A549 (cell line): ENCODE results near the gene PCDHA1. TPM values are rescaled to one million over a fixed set of nuclear protein-coding genes. Genes with fewer than 3 reads are reported as not detected.

Experiments
- ATAC-seq, 2 experiments: fragments of 200-7000 bp in 1 of 2; fragments of >200 bp in 1 of 2; cut with Nextera tagmentation in 1 of 2; cut with Tn5 transposase in 1 of 2; 3 replicates each; pipeline versions ENCODE4 v1.8.0 to v1.9.1; 2018 to 2020; ENCODE audit warnings: mild to moderate bottlenecking in 1 of 2, moderate library complexity in 1 of 2
- CTCF ChIA-PET: fragments of 300-600 bp; sonication (Branson Sonifier 250); formaldehyde crosslinking; extraction: SDS; loops from one replicate; lab custom pipeline; 2021; ENCODE audit warnings: antibody characterized with exemption, inconsistent platforms; lab: Yijun Ruan, JAX
- POLR2A ChIA-PET: fragments of 350-600 bp; formaldehyde crosslinking; extraction: SDS; loops from one replicate; lab custom pipeline; 2021; ENCODE audit warnings: antibody characterized with exemption, inconsistent platforms; lab: Yijun Ruan, JAX
- DNase-seq, 2 experiments: peaks; one replicate each; pipeline versions ENCODE4 v3.0.0 to v3.0.0-alpha.2; 2011 to 2016; ENCODE audit warnings: low read depth in 1 of 2, low spot score in 1 of 2
- FAIRE-seq: peaks from 2 replicates; lab custom pipeline; 2011; peaks lifted over from hg19 to GRCh38; lab: Jason Lieb, UNC
- H3K27ac ChIP-seq, 2 experiments: fragments of >200 bp; sonication (Bioruptor Twin); formaldehyde crosslinking; 3 replicates each; pipeline ENCODE4 v1.5.1; 2016 to 2017
- H3K4me1 ChIP-seq: fragments of >200 bp; sonication (Bioruptor Twin); formaldehyde crosslinking; 3 replicates; pipeline ENCODE4 v1.6.1; 2016
- H3K4me2 ChIP-seq: fragments of >200 bp; sonication (Bioruptor Twin); formaldehyde crosslinking; 3 replicates; pipeline ENCODE4 v1.6.1; 2016
- H3K4me3 ChIP-seq: fragments of >200 bp; sonication (Bioruptor Twin); formaldehyde crosslinking; 3 replicates; pipeline ENCODE4 v1.5.1; 2016
- H3K9me3 ChIP-seq: fragments of >200 bp; sonication (Bioruptor Twin); formaldehyde crosslinking; 3 replicates; pipeline ENCODE4 v1.6.1; 2016
- CBX8 ChIP-seq: fragments of 200-600 bp; sonication (generic); IDR thresholded peaks from 2 replicates; pipeline ENCODE4 v1.6.1; 2016
- CEBPB ChIP-seq, 2 experiments: fragments of >200 bp in 1 of 2; sonication (Bioruptor Twin) in 1 of 2; formaldehyde crosslinking in 1 of 2; IDR thresholded peaks; 2 replicates each; pipeline ENCODE4 v1.6.1; 2012 to 2016
- CHD4 ChIP-seq: fragments of 200-600 bp; sonication (generic); IDR thresholded peaks from 2 replicates; pipeline ENCODE4 v1.6.1; 2016; ENCODE audit warnings: antibody characterized with exemption, mild to moderate bottlenecking, borderline replicate concordance
- EP300 ChIP-seq, 2 experiments: fragments of >200 bp; sonication (Bioruptor Twin); formaldehyde crosslinking; IDR thresholded peaks; 2 replicates in 1 of 2; 3 replicates in 1 of 2; pipeline ENCODE4 v1.6.1; 2016 to 2017
- HDAC2 ChIP-seq: fragments of 200-600 bp; sonication (generic); IDR thresholded peaks from 2 replicates; pipeline ENCODE4 v1.6.1; 2016
- HOXB13 ChIP-seq: fragments of 250-450 bp; sonication (Bioruptor Pico); IDR thresholded peaks from 2 replicates; pipeline ENCODE4 v1.5.0; 2020; ENCODE audit warnings: low read depth, mild to moderate bottlenecking, moderate library complexity
- HOXB5 ChIP-seq: fragments of 250-450 bp; sonication (Bioruptor Pico); IDR thresholded peaks from 2 replicates; pipeline ENCODE4 v1.5.0; 2020; ENCODE audit warnings: mild to moderate bottlenecking, moderate library complexity
- JUN ChIP-seq, 2 experiments: fragments of >200 bp; sonication (Bioruptor Twin); formaldehyde crosslinking; IDR thresholded peaks; 2 replicates in 1 of 2; 3 replicates in 1 of 2; pipeline ENCODE4 v1.6.1; 2016 to 2017
- MYC ChIP-seq: IDR thresholded peaks from 2 replicates; pipeline ENCODE4 v1.6.1; 2012; ENCODE audit warnings: mild to moderate bottlenecking, inconsistent platforms, low read length, improper control_type of control experiment, borderline replicate concordance
- NPAS2 ChIP-seq: fragments of 250-450 bp; sonication (Bioruptor Pico); IDR thresholded peaks from 2 replicates; pipeline ENCODE4 v1.8.0; 2022; ENCODE audit warnings: mild to moderate bottlenecking, moderate library complexity, borderline replicate concordance
- PBX3 ChIP-seq: IDR thresholded peaks from 2 replicates; pipeline ENCODE4 v1.6.1; 2012
- PHF8 ChIP-seq: fragments of 200-600 bp; sonication (generic); IDR thresholded peaks from 2 replicates; pipeline ENCODE4 v1.6.1; 2016; ENCODE audit warnings: low read depth, mild to moderate bottlenecking, antibody characterized with exemption, moderate library complexity, borderline replicate concordance
- POLR2A ChIP-seq: IDR thresholded peaks from 2 replicates; pipeline ENCODE4 v1.6.1; 2012; ENCODE audit warnings: mild to moderate bottlenecking, low read length
- POLR2AphosphoS2 ChIP-seq: conservative IDR thresholded peaks from 2 replicates; pipeline ENCODE4 v1.6.1; 2012; ENCODE audit warnings: low read length, improper control_type of control experiment, inconsistent platforms
- RAD21 ChIP-seq, 2 experiments: fragments of >200 bp in 1 of 2; sonication (Bioruptor Twin) in 1 of 2; formaldehyde crosslinking in 1 of 2; IDR thresholded peaks in 1 of 2; conservative IDR thresholded peaks in 1 of 2; 2 replicates in 1 of 2; 3 replicates in 1 of 2; pipeline ENCODE4 v1.6.1; 2012 to 2018; ENCODE audit warnings: inconsistent platforms in 1 of 2
- RCOR1 ChIP-seq: fragments of 150-350 bp; IDR thresholded peaks from 2 replicates; pipeline ENCODE4 v1.6.1; 2014; ENCODE audit warnings: antibody characterized with exemption, low read length, low read depth
- SMC3 ChIP-seq: fragments of >200 bp; sonication (Bioruptor Twin); formaldehyde crosslinking; IDR thresholded peaks from 3 replicates; pipeline ENCODE4 v1.6.1; 2018; ENCODE audit warnings: inconsistent platforms
- SREBF2 ChIP-seq: fragments of 450-650 bp; IDR thresholded peaks from 2 replicates; pipeline ENCODE4 v1.6.1; 2014; ENCODE audit warnings: mild to moderate bottlenecking, moderate library complexity
- TP53 ChIP-seq: fragments of 250-450 bp; sonication (Bioruptor Pico); IDR thresholded peaks from 2 replicates; pipeline ENCODE4 v1.5.0; 2021; ENCODE audit warnings: mild to moderate bottlenecking, moderate library complexity
- ZC3H11A ChIP-seq: fragments of 450-650 bp; IDR thresholded peaks from 2 replicates; pipeline ENCODE4 v1.6.1; 2014; ENCODE audit warnings: antibody characterized with exemption, mild to moderate bottlenecking
- ZFP36 ChIP-seq: fragments of 450-650 bp; IDR thresholded peaks from 2 replicates; pipeline ENCODE4 v1.6.1; 2014; ENCODE audit warnings: borderline replicate concordance; ENCODE audit not compliant: partially characterized antibody
- WGBS: methylation state at CpG from one replicate; pipeline ENCODE4 v1.1.6; 2017; ENCODE audit errors: missing lambda C conversion rate; 5-methylcytosine and 5-hydroxymethylcytosine counted together
- polyA plus RNA-seq, 4 experiments: library from polyadenylated mRNA; depleted of rRNA in 3 of 4; stranded (reverse); fragments of >200 nt; fragmentation: RNase III in 1 of 4; extraction: RNeasy Plus Mini Kit Qiagen cat#74134 plus additional on column Dnase treatment in 1 of 4; gene quantifications; 2 replicates in 3 of 4; 3 replicates in 1 of 4; pipeline ENCODE4 v1.2.3, GENCODE V29; 2011 to 2017
- TF ChIP-seq, protein P1 (sequence below): fragments of >200 bp; sonication (Bioruptor Twin); formaldehyde crosslinking; IDR thresholded peaks from 2 replicates; pipeline ENCODE4 v1.6.1; 2016
- TF ChIP-seq, protein P2 (sequence below): IDR thresholded peaks from 2 replicates; pipeline ENCODE4 v1.6.1; 2012
- TF ChIP-seq, protein P3 (sequence below): fragments of 150-350 bp; IDR thresholded peaks from 2 replicates; pipeline ENCODE4 v1.6.1; 2014; ENCODE audit warnings: low read depth, mild to moderate bottlenecking, low read length
- TF ChIP-seq, protein P4 (sequence below): fragments of 200-600 bp; sonication (generic); IDR thresholded peaks from 2 replicates; pipeline ENCODE4 v1.6.1; 2016; ENCODE audit warnings: antibody characterized with exemption, mild to moderate bottlenecking, moderate library complexity

Gene PCDHA1
- polyA plus RNA-seq, 2 of the 4 experiments (the other 2 are of a cell fraction) = 0.13 to 0.52 TPM

GRCh38 chr5:140989254-140990020, 203.5 kb downstream of the PCDHA1 start:
- Histone ChIP-seq H3K9me3 (no peaks in the 10 kb centered on the region), H3K27ac (no peak overlapping the region), H3K4me2 (no peak overlapping the region), H3K4me3 (no peak overlapping the region), H3K4me1 (peaks cover 2% of the 10 kb centered on the region; the same call in 1 of the 3 replicates)
- WGBS = 41% methylated on average over 7 of the region's 7 CpGs
- DNase-seq = no peak
- no peak for ATAC-seq
- FAIRE-seq = no peak
- TF ChIP-seq HDAC2 (no peak), JUN (IDR thresholded peaks at IDR 0.05) (no peak), TP53 (CRISPR knock-in tag) (no peak), CHD4 (no peak), CBX8 (no peak), SREBF2 (no peak), NPAS2 (CRISPR knock-in tag) (no peak), HOXB13 (CRISPR knock-in tag) (no peak), POLR2AphosphoS2 (no peak), SMC3 (no peak), ZC3H11A (no peak), CEBPB (IDR thresholded peaks at IDR 0.05) (no peak)
- TF ChIP-seq, protein P1, sequence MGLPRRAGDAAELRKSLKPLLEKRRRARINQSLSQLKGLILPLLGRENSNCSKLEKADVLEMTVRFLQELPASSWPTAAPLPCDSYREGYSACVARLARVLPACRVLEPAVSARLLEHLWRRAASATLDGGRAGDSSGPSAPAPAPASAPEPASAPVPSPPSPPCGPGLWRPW = no peak
- TF ChIP-seq, protein P2, sequence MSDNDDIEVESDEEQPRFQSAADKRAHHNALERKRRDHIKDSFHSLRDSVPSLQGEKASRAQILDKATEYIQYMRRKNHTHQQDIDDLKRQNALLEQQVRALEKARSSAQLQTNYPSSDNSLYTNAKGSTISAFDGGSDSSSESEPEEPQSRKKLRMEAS = no peak
- POLR2A ChIA-PET = no interaction called here
- CTCF ChIA-PET = interaction anchor here (1.0 to 2.3 kb wide), 5 partner anchors 9 to 120 kb away, joined by 3 to 6 read pairs (median 3); partner anchors contain the start of gene PCDHA11

DNA sequence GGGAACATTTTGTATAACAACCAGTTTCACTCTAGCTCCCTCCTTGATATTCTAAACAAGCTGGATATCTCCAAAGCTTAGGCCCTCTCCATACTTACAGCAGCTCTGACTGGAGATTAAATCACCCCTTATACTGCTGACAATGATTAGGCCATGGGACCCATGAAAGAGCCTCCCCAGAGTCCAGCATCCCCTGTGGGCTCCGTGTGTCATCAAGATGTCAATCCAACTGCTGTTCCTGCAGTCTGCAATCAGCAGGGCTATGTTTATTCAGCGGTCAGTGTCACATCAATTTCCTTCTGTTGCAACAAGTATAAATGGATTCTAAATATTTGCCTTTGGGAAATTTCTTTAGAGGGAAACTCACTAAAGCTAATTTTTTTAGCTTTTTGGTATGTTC, 206.9 kb downstream of the PCDHA1 start:
- TF ChIP-seq PHF8 (no peak), PBX3 (no peak), RCOR1 (no peak)
- TF ChIP-seq, protein P3, sequence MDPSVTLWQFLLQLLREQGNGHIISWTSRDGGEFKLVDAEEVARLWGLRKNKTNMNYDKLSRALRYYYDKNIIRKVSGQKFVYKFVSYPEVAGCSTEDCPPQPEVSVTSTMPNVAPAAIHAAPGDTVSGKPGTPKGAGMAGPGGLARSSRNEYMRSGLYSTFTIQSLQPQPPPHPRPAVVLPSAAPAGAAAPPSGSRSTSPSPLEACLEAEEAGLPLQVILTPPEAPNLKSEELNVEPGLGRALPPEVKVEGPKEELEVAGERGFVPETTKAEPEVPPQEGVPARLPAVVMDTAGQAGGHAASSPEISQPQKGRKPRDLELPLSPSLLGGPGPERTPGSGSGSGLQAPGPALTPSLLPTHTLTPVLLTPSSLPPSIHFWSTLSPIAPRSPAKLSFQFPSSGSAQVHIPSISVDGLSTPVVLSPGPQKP = no peak
- TF ChIP-seq, protein P1 = no peak
- no peak for ATAC-seq
- Histone ChIP-seq H3K4me1 (peaks cover 14% of the 10 kb centered on the region; the same call in 2 of the 3 replicates), H3K27ac (no peak overlapping the region), H3K4me3 (no peak overlapping the region), H3K9me3 (no peaks in the 10 kb centered on the region), H3K4me2 (no peak overlapping the region; the same call in 2 of the 3 replicates)
- no peak for DNase-seq
- ChIA-PET POLR2A (no interaction called here), CTCF (interaction anchor here (2.9 kb wide), 1 partner anchor 67 kb away, joined by 13 read pairs; the partner anchor contains the start of gene PCDHAC1)
- FAIRE-seq = no peak
- WGBS = 29% methylated on average over 2 of the region's 2 CpGs

DNA sequence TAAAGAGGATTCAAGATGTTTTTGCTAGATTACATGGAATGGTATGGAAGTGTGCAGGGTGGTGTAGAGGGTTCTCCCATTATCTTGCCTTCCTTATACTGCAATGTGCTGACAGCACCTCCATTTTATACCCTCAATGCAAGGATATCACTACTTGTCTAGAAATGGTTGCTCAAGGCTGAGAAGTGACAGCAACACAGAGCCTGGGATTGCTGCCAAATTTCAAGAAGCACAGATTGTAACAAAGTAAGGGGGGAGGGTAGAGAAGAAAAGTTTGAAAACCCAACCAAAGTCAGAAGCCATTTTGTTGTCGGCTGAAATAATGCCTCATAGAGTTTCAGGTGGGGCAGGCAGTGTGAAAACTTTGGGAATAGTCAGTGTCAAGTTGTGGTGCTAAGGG, 210.1 kb downstream of the PCDHA1 start:
- Histone ChIP-seq H3K27ac (peak overlapping the region in 1 of 2 experiments; percentile 18; a peak in 1 of 6 replicates), H3K4me2 (no peak overlapping the region; the same call in 2 of the 3 replicates), H3K4me1 (peaks cover 23% of the 10 kb centered on the region; the same call in 2 of the 3 replicates), H3K4me3 (no peak overlapping the region), H3K9me3 (no peaks in the 10 kb centered on the region)
- POLR2A ChIA-PET = no interaction called here
- DNase-seq = no peak
- 57% methylated on average over 1 of the region's 1 CpG for WGBS
- CTCF ChIA-PET = no interaction called here
- no peak for ATAC-seq
- FAIRE-seq = no peak
- TF ChIP-seq POLR2A (no peak), ZC3H11A (no peak), SMC3 (no peak), EP300 (IDR thresholded peaks at IDR 0.05) (no peak), POLR2AphosphoS2 (no peak), RAD21 (conservative IDR thresholded peaks at IDR 0.05 in 1 of 2, IDR thresholded peaks at IDR 0.05 in 1 of 2) (no peak), MYC (no peak), RCOR1 (no peak), ZFP36 (no peak), HOXB5 (no peak)
- TF ChIP-seq, protein P4, sequence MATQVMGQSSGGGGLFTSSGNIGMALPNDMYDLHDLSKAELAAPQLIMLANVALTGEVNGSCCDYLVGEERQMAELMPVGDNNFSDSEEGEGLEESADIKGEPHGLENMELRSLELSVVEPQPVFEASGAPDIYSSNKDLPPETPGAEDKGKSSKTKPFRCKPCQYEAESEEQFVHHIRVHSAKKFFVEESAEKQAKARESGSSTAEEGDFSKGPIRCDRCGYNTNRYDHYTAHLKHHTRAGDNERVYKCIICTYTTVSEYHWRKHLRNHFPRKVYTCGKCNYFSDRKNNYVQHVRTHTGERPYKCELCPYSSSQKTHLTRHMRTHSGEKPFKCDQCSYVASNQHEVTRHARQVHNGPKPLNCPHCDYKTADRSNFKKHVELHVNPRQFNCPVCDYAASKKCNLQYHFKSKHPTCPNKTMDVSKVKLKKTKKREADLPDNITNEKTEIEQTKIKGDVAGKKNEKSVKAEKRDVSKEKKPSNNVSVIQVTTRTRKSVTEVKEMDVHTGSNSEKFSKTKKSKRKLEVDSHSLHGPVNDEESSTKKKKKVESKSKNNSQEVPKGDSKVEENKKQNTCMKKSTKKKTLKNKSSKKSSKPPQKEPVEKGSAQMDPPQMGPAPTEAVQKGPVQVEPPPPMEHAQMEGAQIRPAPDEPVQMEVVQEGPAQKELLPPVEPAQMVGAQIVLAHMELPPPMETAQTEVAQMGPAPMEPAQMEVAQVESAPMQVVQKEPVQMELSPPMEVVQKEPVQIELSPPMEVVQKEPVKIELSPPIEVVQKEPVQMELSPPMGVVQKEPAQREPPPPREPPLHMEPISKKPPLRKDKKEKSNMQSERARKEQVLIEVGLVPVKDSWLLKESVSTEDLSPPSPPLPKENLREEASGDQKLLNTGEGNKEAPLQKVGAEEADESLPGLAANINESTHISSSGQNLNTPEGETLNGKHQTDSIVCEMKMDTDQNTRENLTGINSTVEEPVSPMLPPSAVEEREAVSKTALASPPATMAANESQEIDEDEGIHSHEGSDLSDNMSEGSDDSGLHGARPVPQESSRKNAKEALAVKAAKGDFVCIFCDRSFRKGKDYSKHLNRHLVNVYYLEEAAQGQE = no peak
